CD14-positive monocyte (primary cell): Measurements from ENCODE around the gene MLEC. TPM values are rescaled to one million over a fixed set of nuclear protein-coding genes. Genes with fewer than 3 reads are reported as not detected.

Experiments
- DNase-seq, 3 donors: peaks; one replicate each; pipeline ENCODE4 v3.0.0-alpha.2; 2011 to 2022
- H2AFZ ChIP-seq: 2 replicates; pipeline ENCODE4 v1.6.0; 2012; ENCODE audit warnings: mild to moderate bottlenecking, low read depth, low read length, inconsistent platforms; ENCODE audit not compliant: insufficient read depth, poor library complexity, severe bottlenecking
- H3K27ac ChIP-seq, 2 donors: 1 replicate in 1 of 2; 2 replicates in 1 of 2; pipeline ENCODE4 v1.5.1; 2012 to 2013; ENCODE audit warnings: low read length in 2 of 2, control low read depth in 1 of 2, inconsistent platforms in 1 of 2, low read depth in 1 of 2, mild to moderate bottlenecking in 1 of 2
- H3K27me3 ChIP-seq, 2 donors: one replicate each; pipeline versions ENCODE4 v1.6.0 to v1.6.1; 2011 to 2013; ENCODE audit warnings: low read length in 2 of 2; ENCODE audit not compliant: control insufficient read depth in 2 of 2, insufficient read depth in 2 of 2
- H3K36me3 ChIP-seq, 2 donors: replicated peaks in 1 of 2; 1 replicate in 1 of 2; 2 replicates in 1 of 2; pipeline versions ENCODE4 v1.5.1 to v1.6.1; 2012 to 2013; ENCODE audit warnings: low read length in 2 of 2, control low read depth in 1 of 2, inconsistent platforms in 1 of 2, mild to moderate bottlenecking in 1 of 2; ENCODE audit not compliant: insufficient read depth in 2 of 2, control insufficient read depth in 1 of 2
- H3K4me1 ChIP-seq, 2 donors: 1 replicate in 1 of 2; 2 replicates in 1 of 2; pipeline versions ENCODE4 v1.5.1 to v1.6.1; 2012 to 2013; ENCODE audit warnings: low read length in 2 of 2, control low read depth in 1 of 2, inconsistent platforms in 1 of 2, mild to moderate bottlenecking in 1 of 2, moderate library complexity in 1 of 2; ENCODE audit not compliant: insufficient read depth in 2 of 2, control insufficient read depth in 1 of 2
- H3K4me2 ChIP-seq: replicated peaks from 2 replicates; pipeline ENCODE3; 2012; ENCODE audit warnings: low read length, moderate library complexity, mild to moderate bottlenecking; ENCODE audit not compliant: poor library complexity, severe bottlenecking; ENCODE audit errors: extremely low read depth
- H3K4me3 ChIP-seq, 3 experiments: fragments of 200-600 bp in 1 of 3; sonication (generic) in 1 of 3; replicated peaks in 1 of 3; 1 replicate in 2 of 3; 2 replicates in 1 of 3; pipeline ENCODE4 v1.5.1; 2011 to 2013; ENCODE audit warnings: low read length in 3 of 3, mild to moderate bottlenecking in 3 of 3, control low read depth in 2 of 3, low read depth in 2 of 3, inconsistent platforms in 1 of 3, moderate library complexity in 1 of 3
- H3K79me2 ChIP-seq: 2 replicates; pipeline ENCODE4 v1.6.0; 2012; ENCODE audit warnings: mild to moderate bottlenecking, control low read depth, inconsistent platforms, low read length, moderate library complexity; ENCODE audit not compliant: insufficient read depth
- H3K9ac ChIP-seq: 2 replicates; pipeline ENCODE4 v1.6.0; 2017; ENCODE audit warnings: low read length, mild to moderate bottlenecking; ENCODE audit not compliant: insufficient read depth, poor library complexity, severe bottlenecking
- H3K9me3 ChIP-seq, 2 donors: replicated peaks in 1 of 2; 1 replicate in 1 of 2; 2 replicates in 1 of 2; pipeline versions ENCODE4 v1.5.1 to v1.6.1; 2012 to 2013; ENCODE audit warnings: low read length in 2 of 2, control low read depth in 1 of 2; ENCODE audit not compliant: control insufficient read depth in 1 of 2, insufficient read depth in 1 of 2
- H4K20me1 ChIP-seq: 2 replicates; pipeline ENCODE4 v1.6.0; 2012; ENCODE audit warnings: mild to moderate bottlenecking, low read length, control low read depth, moderate library complexity; ENCODE audit not compliant: insufficient read depth
- H3K27ac Mint-ChIP-seq, 7 donors: one replicate each; pipeline ENCODE4 v1.8.0; 2020; ENCODE audit warnings: mild to moderate bottlenecking in 7 of 7, mixed read lengths in 7 of 7, moderate library complexity in 6 of 7, inconsistent platforms in 2 of 7
- H3K27me3 Mint-ChIP-seq, 3 donors: one replicate each; pipeline ENCODE4 v1.8.0; 2021 to 2022; ENCODE audit warnings: low read depth in 3 of 3, mild to moderate bottlenecking in 3 of 3, mixed read lengths in 3 of 3, moderate library complexity in 3 of 3, inconsistent platforms in 1 of 3
- H3K36me3 Mint-ChIP-seq, 2 donors: one replicate each; pipeline ENCODE4 v1.8.0; 2020; ENCODE audit warnings: mixed read lengths in 2 of 2, inconsistent platforms in 1 of 2, mild to moderate bottlenecking in 1 of 2
- H3K4me1 Mint-ChIP-seq: one replicate; pipeline ENCODE4 v1.8.0; 2020; ENCODE audit warnings: mild to moderate bottlenecking, mixed read lengths
- H3K4me3 Mint-ChIP-seq, 2 donors: one replicate each; pipeline ENCODE4 v1.8.0; 2020; ENCODE audit warnings: mild to moderate bottlenecking in 2 of 2, mixed read lengths in 2 of 2, moderate library complexity in 1 of 2
- H3K9me3 Mint-ChIP-seq, 7 donors: one replicate each; pipeline ENCODE4 v1.8.0; 2020 to 2022; ENCODE audit warnings: mixed read lengths in 7 of 7, mild to moderate bottlenecking in 6 of 7, moderate library complexity in 6 of 7, inconsistent platforms in 2 of 7
- CTCF ChIP-seq: fragments of 200-600 bp; IDR thresholded peaks from one replicate; pipeline ENCODE4 v1.8.0; 2022; ENCODE audit warnings: antibody characterized with exemption, mild to moderate bottlenecking
- WGBS: methylation state at CpG from one replicate; pipeline ENCODE4 v1.1.5; 2013; ENCODE audit warnings: missing lambda C conversion rate; ENCODE audit not compliant: insufficient coverage; 5-methylcytosine and 5-hydroxymethylcytosine counted together
- intact Hi-C, 2 donors: fragments of 100-400 bp; cut with micrococcal nuclease; formaldehyde crosslinking; loops; one replicate each; pipeline versions ENCODE4 v1.15.0 to v1.15.1; 2023
- polyA plus RNA-seq, 3 donors: library from polyadenylated mRNA; depleted of rRNA in 1 of 3; unstranded in 2 of 3; stranded (reverse) in 1 of 3; fragments of 300-500 nt in 2 of 3; fragments of >200 nt in 1 of 3; fragmentation: Illumina TruSeq in 2 of 3; gene quantifications; 1 replicate in 2 of 3; 2 replicates in 1 of 3; pipeline ENCODE4 v1.2.3, GENCODE V29; 2012 to 2021

The MLEC gene
- polyA plus RNA-seq, 3 donors = 10.9 to 79.5 (median 65.3) TPM

DNA sequence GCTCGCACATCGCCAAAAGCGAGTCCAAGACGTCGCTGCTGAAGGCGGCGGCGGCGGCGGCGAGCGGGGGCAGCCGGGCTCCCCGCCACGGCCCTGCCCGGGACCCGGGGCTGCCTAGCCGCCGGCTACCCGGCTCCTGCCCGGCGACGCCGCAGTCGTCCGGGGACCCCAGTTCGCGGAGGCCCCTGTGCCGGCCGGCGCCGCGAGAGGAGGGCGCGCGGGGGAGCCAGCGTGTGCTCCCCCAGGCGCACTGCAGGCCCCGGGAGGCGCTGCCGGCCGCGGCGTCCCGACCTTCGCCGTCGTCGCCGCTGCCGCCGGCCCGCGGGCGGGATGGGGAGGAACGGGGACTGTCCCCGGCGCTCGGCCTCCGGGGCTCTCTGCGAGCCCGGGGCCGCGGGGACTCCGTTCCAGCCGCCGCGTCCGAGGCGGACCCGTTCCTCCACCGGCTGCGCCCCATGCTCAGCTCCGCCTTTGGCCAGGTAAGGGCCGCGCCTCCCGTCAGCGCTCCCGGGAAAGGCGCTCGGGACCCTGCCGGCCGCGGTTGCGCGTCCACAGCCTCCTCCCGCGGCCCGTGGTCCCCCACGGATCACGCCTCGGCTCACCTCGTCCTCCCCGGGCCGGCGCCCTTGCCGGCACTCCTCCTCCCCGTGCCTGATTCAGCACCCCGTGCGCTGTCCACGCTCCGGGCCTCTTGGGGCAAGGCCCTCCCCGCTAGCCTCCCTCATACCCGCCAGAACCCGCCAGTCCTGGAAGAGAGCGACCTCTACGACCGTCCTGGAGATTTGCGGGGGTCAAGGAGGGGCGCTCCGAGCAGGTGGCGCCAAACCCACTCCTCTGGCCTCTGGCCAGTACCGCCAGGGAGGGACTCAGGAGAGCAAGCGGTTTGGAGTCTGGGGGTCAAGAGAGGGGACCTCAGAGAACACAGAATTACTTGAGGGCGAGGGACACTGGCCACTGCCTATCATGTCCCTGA is 45.8 kb upstream of the MLEC start:
- H3K27me3 ChIP-seq = peaks cover 42 to 65% of the 10 kb centered on the region in 2 donors
- no peak overlapping the region for H3K9ac ChIP-seq
- H3K4me1 ChIP-seq = peaks cover 10 to 19% of the 10 kb centered on the region in 2 donors
- no peak for TF ChIP-seq CTCF
- H3K9me3 Mint-ChIP-seq = peaks cover 0 to 14% (median 5%) of the 10 kb centered on the region in 7 donors
- peak overlapping the region; percentile 73 for H3K4me2 ChIP-seq
- intact Hi-C loops = loop anchor here (5.0 to 10.0 kb wide), 3 partner anchors 331 to 464 kb away; partner anchors contain the start of gene HNF1A (in 1 of the 2)
- H4K20me1 ChIP-seq = no peaks in the 10 kb centered on the region
- peaks cover 9% of the 10 kb centered on the region for H3K4me1 Mint-ChIP-seq
- peak overlapping the region in 1 of 3 experiments; percentile 64 for H3K4me3 ChIP-seq
- H3K27ac ChIP-seq = no peak overlapping the region
- DNase-seq = peak in 2 of 3 donors; percentile 15 to 34
- peaks cover 5 to 23% of the 10 kb centered on the region in 2 donors for H3K9me3 ChIP-seq
- peak overlapping the region; percentile 58 to 90 for H3K4me3 Mint-ChIP-seq
- H2AFZ ChIP-seq = no peak overlapping the region
- under 1% methylated on average over 109 of the region's 115 CpGs for WGBS
- H3K79me2 ChIP-seq = no peaks in the 10 kb centered on the region
- H3K27me3 Mint-ChIP-seq = peaks cover 56 to 72% (median 68%) of the 10 kb centered on the region in 3 donors
- no peak overlapping the region for H3K27ac Mint-ChIP-seq
- H3K36me3 Mint-ChIP-seq = peaks cover 0 to 11% of the 10 kb centered on the region in 2 donors
- H3K36me3 ChIP-seq = no peaks in the 10 kb centered on the region

DNA sequence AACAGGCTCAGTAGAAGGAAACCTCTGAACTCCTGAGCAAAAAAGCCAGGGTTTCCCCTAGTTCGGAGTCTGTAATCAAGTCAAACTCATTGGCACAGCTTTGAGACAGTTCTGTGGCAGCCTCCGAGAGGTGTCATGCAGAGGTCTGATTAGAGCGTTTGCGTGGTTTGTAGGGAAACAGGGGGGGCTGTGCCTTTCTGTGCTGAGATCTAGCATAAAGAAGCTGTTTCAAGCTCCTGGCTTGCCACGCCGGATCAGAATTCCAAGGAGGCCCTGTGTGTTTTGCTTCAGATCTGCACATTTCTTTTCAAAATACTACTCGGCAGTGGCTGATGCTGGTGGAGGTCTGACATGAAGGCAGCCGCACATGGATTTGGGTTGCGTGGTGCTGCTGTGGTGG is 44.8 kb upstream of the MLEC start:
- H3K79me2 ChIP-seq = no peaks in the 10 kb centered on the region
- no peaks in the 10 kb centered on the region for H3K36me3 ChIP-seq
- peak overlapping the region in 1 of 7 donors; percentile 21 for H3K27ac Mint-ChIP-seq
- H3K4me2 ChIP-seq = no peak overlapping the region
- intact Hi-C loops = loop anchor here (5.0 to 10.0 kb wide), 3 partner anchors 330 to 463 kb away; partner anchors contain the start of gene HNF1A (in 1 of the 2)
- H3K27me3 Mint-ChIP-seq = peaks cover 63 to 75% (median 74%) of the 10 kb centered on the region in 3 donors
- H3K27ac ChIP-seq = no peak overlapping the region
- 78% methylated on average over 9 of the region's 9 CpGs for WGBS
- peaks cover 42 to 70% of the 10 kb centered on the region in 2 donors for H3K27me3 ChIP-seq
- peaks cover 0 to 15% (median 5%) of the 10 kb centered on the region in 7 donors for H3K9me3 Mint-ChIP-seq
- H3K4me1 Mint-ChIP-seq = peaks cover 12% of the 10 kb centered on the region
- H4K20me1 ChIP-seq = no peaks in the 10 kb centered on the region
- H2AFZ ChIP-seq = no peak overlapping the region
- DNase-seq = no peak
- peaks cover 10 to 19% of the 10 kb centered on the region in 2 donors for H3K4me1 ChIP-seq
- no peak overlapping the region for H3K9ac ChIP-seq
- peaks cover 5 to 23% of the 10 kb centered on the region in 2 donors for H3K9me3 ChIP-seq
- no peak for TF ChIP-seq CTCF
- H3K4me3 ChIP-seq = no peak overlapping the region
- H3K36me3 Mint-ChIP-seq = peaks cover 0 to 11% of the 10 kb centered on the region in 2 donors
- H3K4me3 Mint-ChIP-seq = peak overlapping the region in 1 of 2 donors; percentile 90
